ENCODE measurements around the gene TVP23C.

GRCh38 chr17:15514469-15514868 is 48.8 kb downstream of the TVP23C start:
- TF ChIP-seq POLR2A (IDR thresholded peaks at IDR 0.05) (no peak), CTCF (IDR thresholded peaks at IDR 0.05) (no peak), POLR2AphosphoS5 (IDR thresholded peaks at IDR 0.05) (no peak), EP300 (IDR thresholded peaks at IDR 0.05) (no peak)

Measured in gastroesophageal sphincter (tissue), 3 donors.